ENCODE measurements around the gene ATP2B2.

DNA sequence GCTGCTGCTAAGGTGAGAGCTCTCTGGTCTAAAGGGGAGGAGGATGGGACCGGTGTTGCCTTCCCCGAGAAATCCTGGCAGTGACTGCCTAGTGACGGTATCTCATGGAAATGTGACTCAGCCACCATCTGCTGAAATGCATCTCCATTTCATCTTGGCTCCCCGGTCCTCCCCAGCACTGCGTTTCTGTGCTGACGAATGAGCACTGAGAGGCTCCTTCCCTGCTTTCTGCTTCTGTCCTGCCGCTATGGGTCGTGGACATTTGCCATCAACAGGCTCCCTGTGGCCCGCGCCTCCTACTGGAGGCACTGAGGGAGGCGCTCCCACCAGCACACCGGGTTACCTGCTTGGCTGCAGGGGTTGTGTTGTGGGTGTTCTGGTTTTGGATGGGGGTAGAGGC is 170.9 kb downstream of the ATP2B2 start:
- TF ChIP-seq, protein P1, sequence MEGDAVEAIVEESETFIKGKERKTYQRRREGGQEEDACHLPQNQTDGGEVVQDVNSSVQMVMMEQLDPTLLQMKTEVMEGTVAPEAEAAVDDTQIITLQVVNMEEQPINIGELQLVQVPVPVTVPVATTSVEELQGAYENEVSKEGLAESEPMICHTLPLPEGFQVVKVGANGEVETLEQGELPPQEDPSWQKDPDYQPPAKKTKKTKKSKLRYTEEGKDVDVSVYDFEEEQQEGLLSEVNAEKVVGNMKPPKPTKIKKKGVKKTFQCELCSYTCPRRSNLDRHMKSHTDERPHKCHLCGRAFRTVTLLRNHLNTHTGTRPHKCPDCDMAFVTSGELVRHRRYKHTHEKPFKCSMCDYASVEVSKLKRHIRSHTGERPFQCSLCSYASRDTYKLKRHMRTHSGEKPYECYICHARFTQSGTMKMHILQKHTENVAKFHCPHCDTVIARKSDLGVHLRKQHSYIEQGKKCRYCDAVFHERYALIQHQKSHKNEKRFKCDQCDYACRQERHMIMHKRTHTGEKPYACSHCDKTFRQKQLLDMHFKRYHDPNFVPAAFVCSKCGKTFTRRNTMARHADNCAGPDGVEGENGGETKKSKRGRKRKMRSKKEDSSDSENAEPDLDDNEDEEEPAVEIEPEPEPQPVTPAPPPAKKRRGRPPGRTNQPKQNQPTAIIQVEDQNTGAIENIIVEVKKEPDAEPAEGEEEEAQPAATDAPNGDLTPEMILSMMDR (IDR thresholded peaks at IDR 0.05 in 2 of 3, conservative IDR thresholded peaks at IDR 0.05 in 1 of 3; ENCODE audit: control insufficient read depth in 2 of 3, extremely low read depth in 1 of 3, insufficient read depth in 1 of 3, low read depth in 3 of 3, low read length in 3 of 3), result peak in 2 of 3 experiments; percentile 15 to 24; a peak in 2 of 6 replicates
- no peak for TF ChIP-seq LARP7 (IDR thresholded peaks at IDR 0.05)
- TF ChIP-seq POLR2A (IDR thresholded peaks at IDR 0.05; ENCODE audit: low read depth, low read length), result no peak
- TF ChIP-seq, protein P2, sequence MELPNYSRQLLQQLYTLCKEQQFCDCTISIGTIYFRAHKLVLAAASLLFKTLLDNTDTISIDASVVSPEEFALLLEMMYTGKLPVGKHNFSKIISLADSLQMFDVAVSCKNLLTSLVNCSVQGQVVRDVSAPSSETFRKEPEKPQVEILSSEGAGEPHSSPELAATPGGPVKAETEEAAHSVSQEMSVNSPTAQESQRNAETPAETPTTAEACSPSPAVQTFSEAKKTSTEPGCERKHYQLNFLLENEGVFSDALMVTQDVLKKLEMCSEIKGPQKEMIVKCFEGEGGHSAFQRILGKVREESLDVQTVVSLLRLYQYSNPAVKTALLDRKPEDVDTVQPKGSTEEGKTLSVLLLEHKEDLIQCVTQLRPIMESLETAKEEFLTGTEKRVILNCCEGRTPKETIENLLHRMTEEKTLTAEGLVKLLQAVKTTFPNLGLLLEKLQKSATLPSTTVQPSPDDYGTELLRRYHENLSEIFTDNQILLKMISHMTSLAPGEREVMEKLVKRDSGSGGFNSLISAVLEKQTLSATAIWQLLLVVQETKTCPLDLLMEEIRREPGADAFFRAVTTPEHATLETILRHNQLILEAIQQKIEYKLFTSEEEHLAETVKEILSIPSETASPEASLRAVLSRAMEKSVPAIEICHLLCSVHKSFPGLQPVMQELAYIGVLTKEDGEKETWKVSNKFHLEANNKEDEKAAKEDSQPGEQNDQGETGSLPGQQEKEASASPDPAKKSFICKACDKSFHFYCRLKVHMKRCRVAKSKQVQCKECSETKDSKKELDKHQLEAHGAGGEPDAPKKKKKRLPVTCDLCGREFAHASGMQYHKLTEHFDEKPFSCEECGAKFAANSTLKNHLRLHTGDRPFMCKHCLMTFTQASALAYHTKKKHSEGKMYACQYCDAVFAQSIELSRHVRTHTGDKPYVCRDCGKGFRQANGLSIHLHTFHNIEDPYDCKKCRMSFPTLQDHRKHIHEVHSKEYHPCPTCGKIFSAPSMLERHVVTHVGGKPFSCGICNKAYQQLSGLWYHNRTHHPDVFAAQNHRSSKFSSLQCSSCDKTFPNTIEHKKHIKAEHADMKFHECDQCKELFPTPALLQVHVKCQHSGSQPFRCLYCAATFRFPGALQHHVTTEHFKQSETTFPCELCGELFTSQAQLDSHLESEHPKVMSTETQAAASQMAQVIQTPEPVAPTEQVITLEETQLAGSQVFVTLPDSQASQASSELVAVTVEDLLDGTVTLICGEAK (IDR thresholded peaks at IDR 0.05; ENCODE audit: borderline replicate concordance), result no peak
